ENCODE data around the gene KCNIP1.

Gene KCNIP1

DNA sequence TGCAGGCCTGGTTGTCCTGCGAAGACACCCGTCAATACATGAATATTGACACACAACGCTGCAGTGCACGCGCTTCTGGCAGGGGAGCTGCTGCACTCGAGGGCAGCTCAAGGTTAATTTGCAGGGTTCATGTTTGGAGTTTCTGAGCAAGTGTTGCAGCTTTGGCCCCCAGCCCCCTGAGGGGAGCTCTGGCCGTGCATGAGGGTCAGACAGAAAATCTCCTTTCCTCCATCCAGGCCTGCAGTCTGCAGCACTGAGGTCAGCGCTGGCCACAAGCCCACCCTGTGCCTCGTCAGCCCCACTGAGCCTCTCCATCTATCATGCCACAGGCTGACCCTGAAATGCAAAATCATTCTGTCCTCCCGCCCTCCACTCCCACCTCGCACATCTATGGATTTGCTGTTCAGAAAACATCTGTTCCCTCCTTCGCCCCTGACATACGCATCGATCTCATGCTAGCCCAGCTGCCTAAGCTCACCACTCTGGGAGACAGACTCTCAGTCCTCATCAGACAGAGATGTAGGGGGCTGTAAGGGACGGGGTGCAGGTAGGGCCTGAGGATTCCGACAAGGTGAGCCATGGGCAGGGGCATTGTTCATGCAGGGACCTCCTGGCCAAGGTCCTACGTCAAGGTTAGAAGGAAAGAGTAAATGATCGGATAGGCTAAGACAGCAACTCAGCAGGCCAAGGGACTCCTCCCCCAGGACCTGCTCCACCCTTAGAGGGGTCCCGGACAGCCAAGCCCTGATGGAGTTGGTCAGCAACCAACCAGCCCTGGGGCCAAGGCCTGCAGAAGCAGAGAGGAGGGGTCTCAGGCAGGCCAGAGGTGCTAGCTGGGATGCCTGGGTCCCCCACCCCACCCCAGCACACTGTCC lies 125.1 kb downstream of the KCNIP1 start:
- no peak for DNase-seq (ENCODE audit: low read depth in 1 of 2, low spot score in 1 of 2)
- in situ Hi-C loops (cut with HindIII; ENCODE audit: low pct_unique_long_range_greater_than_20kb, low sequenced_read_pairs) = no loop called here
- TF ChIP-seq JUND (IDR thresholded peaks at IDR 0.05; ENCODE audit: low read depth) = no peak

DNA sequence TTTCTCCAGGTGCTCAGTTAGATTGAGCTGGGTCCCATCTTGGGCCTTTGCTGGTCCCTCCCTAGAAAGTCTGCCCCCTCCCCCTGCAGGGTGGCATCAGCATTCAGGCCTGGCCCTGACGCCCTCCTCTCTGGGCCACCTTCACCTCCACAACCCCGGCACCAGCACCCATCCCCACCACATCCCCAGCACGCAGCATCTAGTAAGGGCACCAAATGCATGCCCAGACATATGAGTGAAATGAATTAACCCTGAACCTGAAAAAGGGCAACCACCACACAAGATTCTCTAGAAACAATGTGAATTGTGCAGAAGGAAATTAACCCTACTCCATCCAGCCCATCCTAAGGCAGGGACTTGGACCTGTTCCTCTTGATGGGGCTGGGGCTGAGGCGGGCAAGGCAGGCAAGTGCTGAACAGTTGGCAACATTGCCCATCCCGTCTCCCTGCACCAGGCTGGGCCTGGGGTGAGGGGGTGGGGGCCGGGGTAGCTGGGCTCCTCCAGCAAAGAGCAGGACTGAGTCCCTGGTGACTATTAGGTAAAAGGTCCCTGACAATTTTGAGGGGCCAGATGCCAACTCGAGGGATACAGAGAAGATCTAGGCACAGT lies 125.9 kb downstream of the KCNIP1 start:
- in situ Hi-C loops (cut with HindIII; ENCODE audit: low pct_unique_long_range_greater_than_20kb, low sequenced_read_pairs) = no loop called here
- no peak for DNase-seq (ENCODE audit: low read depth in 1 of 2, low spot score in 1 of 2)
- no peak for TF ChIP-seq JUND (IDR thresholded peaks at IDR 0.05; ENCODE audit: low read depth)

DNA sequence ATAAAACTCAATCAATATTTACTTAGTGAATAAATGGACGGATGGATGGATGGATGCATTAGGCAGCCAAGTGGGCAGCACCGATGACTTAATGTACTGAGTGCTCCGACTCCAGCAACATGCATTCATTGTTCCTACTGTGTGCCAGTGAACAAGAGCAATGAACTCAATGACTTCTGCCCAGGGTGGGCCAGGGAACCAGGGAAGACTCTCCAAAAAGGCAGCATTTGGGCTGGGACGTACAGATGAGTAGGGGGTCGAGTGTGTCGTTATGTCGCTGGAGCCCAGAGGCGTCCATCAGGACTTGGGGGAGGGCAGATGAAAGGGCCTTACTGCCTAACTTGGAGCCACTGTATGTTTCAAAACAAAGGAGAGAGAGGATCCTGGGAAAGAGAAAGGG lies 126.4 kb downstream of the KCNIP1 start:
- in situ Hi-C loops (cut with HindIII; ENCODE audit: low pct_unique_long_range_greater_than_20kb, low sequenced_read_pairs) = no loop called here
- no peak for DNase-seq (ENCODE audit: low read depth in 1 of 2, low spot score in 1 of 2)
- TF ChIP-seq JUND (IDR thresholded peaks at IDR 0.05; ENCODE audit: low read depth) = no peak

GRCh38 chr5:170630711-170631141 lies 126.9 kb downstream of the KCNIP1 start:
- no peak for DNase-seq (ENCODE audit: low read depth in 1 of 2, low spot score in 1 of 2)
- no peak for TF ChIP-seq JUND (IDR thresholded peaks at IDR 0.05; ENCODE audit: low read depth)
- in situ Hi-C loops (cut with HindIII; ENCODE audit: low pct_unique_long_range_greater_than_20kb, low sequenced_read_pairs) = no loop called here

DNA sequence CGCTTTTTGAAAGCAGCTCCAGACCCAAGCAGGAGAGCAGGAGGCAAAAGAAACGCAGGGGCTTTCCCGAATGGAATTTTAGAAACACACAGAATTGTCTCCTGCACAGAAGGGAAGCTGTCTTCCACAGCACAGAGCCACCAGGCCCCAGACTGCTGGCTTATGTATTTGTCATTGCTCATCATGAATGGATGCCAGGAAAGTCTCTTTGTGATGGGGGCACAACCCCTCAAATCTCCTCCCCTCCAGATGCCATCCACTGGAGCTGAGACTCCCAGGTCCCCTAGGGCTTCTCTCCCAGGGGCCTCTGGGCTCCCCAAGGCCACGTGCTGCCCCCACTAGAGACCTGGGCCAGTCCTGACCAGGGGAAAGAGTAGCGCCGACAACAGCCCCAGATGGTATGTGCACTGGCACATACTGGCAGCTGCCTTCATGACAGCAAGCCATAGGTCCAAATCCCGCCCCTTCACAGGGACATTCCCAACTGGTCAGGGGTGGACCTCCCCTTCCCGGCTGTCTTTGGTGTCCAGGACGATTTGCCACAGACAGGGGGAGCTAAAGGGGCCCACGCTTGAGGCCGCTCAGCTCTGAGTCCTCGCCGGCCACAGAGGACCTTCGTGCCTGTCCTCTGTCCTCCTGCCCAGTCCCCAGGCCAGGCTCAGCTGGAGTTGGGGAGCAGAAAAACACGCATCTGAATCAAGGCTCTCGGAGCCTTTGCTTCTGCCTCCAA lies 127.8 kb downstream of the KCNIP1 start:
- in situ Hi-C loops (cut with HindIII; ENCODE audit: low pct_unique_long_range_greater_than_20kb, low sequenced_read_pairs) = no loop called here
- no peak for TF ChIP-seq JUND (IDR thresholded peaks at IDR 0.05; ENCODE audit: low read depth)
- DNase-seq (ENCODE audit: low read depth in 1 of 2, low spot score in 1 of 2) = peak; percentile 30 to 62

GRCh38 chr5:170632266-170632984 lies 128.6 kb downstream of the KCNIP1 start:
- DNase-seq (ENCODE audit: low read depth in 1 of 2, low spot score in 1 of 2) = no peak
- TF ChIP-seq JUND (IDR thresholded peaks at IDR 0.05; ENCODE audit: low read depth) = no peak
- in situ Hi-C loops (cut with HindIII; ENCODE audit: low pct_unique_long_range_greater_than_20kb, low sequenced_read_pairs) = no loop called here

- peak; percentile 39 to 49 for DNase-seq (ENCODE audit: low read depth in 1 of 2, low spot score in 1 of 2)
- in situ Hi-C loops (cut with HindIII; ENCODE audit: low pct_unique_long_range_greater_than_20kb, low sequenced_read_pairs) = no loop called here
- TF ChIP-seq JUND (IDR thresholded peaks at IDR 0.05; ENCODE audit: low read depth) = no peak
Measured at GRCh38 chr5:170632985-170633234, 129.1 kb downstream of the KCNIP1 start.

DNA sequence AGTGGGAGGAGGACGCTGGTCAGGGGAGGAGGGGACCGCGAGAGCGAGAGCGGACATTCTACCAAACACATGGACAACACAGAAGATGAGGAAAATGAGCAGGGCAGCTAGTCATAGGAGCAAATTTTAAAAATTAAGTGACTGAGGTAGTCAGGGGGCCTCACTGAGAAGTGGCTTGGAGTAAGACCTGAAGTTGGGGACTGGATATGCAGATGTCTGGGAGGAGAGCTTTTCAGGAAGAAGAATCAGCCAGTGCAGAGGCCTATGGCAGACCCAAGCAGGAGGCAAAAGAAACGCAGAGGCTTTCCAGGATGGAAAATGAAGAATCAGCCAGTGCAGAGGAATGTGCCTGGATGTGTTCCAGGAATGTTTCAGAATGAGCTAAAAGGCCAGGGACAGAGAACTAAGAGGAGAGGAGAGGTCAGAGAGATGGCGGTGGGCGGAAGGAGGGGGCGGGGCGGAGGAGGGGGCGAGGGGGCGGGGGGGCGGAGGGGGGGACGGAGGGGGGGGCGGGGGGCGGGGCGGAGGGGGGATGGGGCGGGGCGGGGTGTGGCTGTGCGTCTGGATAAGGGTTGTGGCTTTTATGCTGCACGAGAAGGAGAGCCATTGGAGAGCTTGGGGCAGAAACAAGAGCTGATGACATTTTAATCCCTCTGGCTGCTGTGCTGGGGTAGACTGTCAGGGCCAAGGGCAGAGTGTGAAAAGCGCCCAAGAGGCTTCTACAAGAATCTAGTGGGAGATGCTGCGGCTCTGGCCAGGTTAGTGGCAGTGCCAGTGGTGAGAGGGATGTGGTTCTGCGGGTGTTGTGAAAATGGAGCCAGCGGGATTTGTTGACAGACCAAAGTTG lies 129.6 kb downstream of the KCNIP1 start:
- TF ChIP-seq JUND (IDR thresholded peaks at IDR 0.05; ENCODE audit: low read depth) = no peak
- peak; percentile 52 to 62 for DNase-seq (ENCODE audit: low read depth in 1 of 2, low spot score in 1 of 2)
- in situ Hi-C loops (cut with HindIII; ENCODE audit: low pct_unique_long_range_greater_than_20kb, low sequenced_read_pairs) = no loop called here

DNA sequence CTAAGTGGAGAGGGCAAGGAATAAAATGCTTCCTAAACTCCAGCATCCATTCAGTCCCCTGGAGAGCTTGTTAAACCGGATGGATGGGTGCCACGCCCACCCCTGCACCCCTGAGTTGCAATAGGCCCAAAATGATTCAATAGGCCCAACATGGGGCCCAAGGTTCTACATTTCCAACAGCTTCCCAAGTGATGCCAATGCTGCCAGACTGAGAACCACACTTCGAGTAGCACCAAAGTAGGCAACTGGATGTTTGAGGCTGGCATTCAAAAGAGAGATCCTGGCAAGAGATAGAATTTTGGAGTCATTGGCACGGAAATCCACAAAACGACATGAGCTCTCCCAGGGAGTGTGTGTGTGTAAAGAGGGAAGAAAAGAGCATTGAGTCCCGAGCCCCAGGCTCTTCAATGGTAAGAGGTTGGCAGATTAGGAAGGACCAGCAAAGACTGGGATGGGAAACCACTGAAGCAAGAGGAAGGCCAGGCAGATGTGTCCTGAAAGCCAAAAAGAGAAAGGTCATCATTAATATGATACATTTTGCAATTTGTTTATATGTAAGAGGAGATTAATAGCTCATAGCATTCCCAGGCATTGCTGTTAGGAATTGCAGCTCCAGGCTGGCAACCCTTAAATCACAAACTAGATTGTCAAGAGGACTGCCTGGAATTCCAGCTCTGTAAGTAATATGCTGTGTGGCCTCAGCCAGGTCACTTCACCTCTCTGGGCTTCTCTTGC lies 130.6 kb downstream of the KCNIP1 start:
- in situ Hi-C loops (cut with HindIII; ENCODE audit: low pct_unique_long_range_greater_than_20kb, low sequenced_read_pairs) = no loop called here

GRCh38 chr5:170635706-170636105 lies 131.9 kb downstream of the KCNIP1 start:
- DNase-seq (ENCODE audit: low read depth in 1 of 2, low spot score in 1 of 2) = no peak
- TF ChIP-seq JUND (IDR thresholded peaks at IDR 0.05; ENCODE audit: low read depth) = no peak
- in situ Hi-C loops (cut with HindIII; ENCODE audit: low pct_unique_long_range_greater_than_20kb, low sequenced_read_pairs) = no loop called here

More for the DNA sequence above, 130.6 kb downstream of the KCNIP1 start:
- DNase-seq (ENCODE audit: low read depth in 1 of 2, low spot score in 1 of 2) = peak in 1 of 2 experiments; percentile 26
- no peak for TF ChIP-seq JUND (IDR thresholded peaks at IDR 0.05; ENCODE audit: low read depth)

GRCh38 chr5:170636206-170636605 lies 132.4 kb downstream of the KCNIP1 start:
- in situ Hi-C loops (cut with HindIII; ENCODE audit: low pct_unique_long_range_greater_than_20kb, low sequenced_read_pairs) = no loop called here
- DNase-seq (ENCODE audit: low read depth in 1 of 2, low spot score in 1 of 2) = no peak
- TF ChIP-seq JUND (IDR thresholded peaks at IDR 0.05; ENCODE audit: low read depth) = no peak

Data from T47D (cell line).